ENCODE measurements around the gene LRRTM3.

Gene LRRTM3

DNA sequence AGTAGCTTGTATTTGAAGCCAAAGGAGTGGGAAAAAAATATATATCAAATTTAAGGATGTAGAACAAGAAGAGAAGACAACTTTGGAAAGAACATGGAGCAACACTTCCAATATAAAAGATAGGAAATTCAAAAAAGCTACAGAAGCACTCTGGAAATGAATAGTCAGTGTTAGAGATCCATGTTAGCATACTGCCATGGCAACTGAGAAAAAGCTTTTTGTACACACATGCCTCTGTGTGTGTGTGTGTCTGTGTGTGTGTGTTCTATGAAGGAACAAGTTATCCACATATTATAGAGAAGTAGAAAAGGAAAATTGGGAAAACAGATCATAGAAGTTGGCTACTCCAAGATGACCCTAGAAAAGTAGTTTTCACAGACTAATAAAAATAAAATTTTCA is 96.3 kb downstream of the LRRTM3 start:
- H3K4me3 ChIP-seq (ENCODE audit: low read depth, low read length), result no peak overlapping the region
- no peaks in the 10 kb centered on the region for H3K36me3 ChIP-seq
- H3K27me3 ChIP-seq (ENCODE audit: insufficient read depth, low read depth, severe bottlenecking), result no peaks in the 10 kb centered on the region
- no peak for TF ChIP-seq CTCF (IDR thresholded peaks at IDR 0.05; ENCODE audit: low read depth, low read length)
- H3K9me3 ChIP-seq (ENCODE audit: severe bottlenecking), result no peaks in the 10 kb centered on the region
- DNase-seq, result no peak
- H3K27ac ChIP-seq, result no peak overlapping the region

GRCh38 chr10:67033878-67034277 is 108.0 kb downstream of the LRRTM3 start:
- no peak overlapping the region for H3K27ac ChIP-seq
- no peak for TF ChIP-seq CTCF (IDR thresholded peaks at IDR 0.05; ENCODE audit: low read depth, low read length)
- no peak overlapping the region for H3K4me3 ChIP-seq (ENCODE audit: low read depth, low read length)
- no peaks in the 10 kb centered on the region for H3K27me3 ChIP-seq (ENCODE audit: insufficient read depth, low read depth, severe bottlenecking)
- no peaks in the 10 kb centered on the region for H3K9me3 ChIP-seq (ENCODE audit: severe bottlenecking)
- DNase-seq, result no peak
- no peaks in the 10 kb centered on the region for H3K36me3 ChIP-seq

DNA sequence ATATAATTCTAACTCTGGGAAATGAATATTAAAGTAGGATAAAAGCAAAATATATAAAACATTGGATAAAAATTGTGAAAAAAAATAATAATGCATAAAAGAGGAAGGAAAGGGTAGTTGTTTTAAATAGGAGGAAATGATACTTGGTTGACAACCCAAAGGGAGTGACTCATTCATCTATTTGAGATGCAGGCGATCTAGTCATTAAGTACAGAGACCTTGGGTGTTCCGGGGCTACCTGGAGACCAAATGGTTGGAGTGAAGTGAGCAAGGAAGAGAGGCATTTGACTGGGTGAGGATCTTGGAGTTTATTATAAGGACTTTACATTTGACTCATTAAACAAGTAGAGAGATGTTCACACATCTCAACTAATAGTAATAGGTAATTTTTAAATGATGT is 111.0 kb downstream of the LRRTM3 start:
- Histone ChIP-seq H3K27ac (no peak overlapping the region), H3K36me3 (no peaks in the 10 kb centered on the region), H3K9me3 (ENCODE audit: severe bottlenecking) (no peaks in the 10 kb centered on the region), H3K4me3 (ENCODE audit: low read depth, low read length) (no peak overlapping the region), H3K27me3 (ENCODE audit: insufficient read depth, low read depth, severe bottlenecking) (no peaks in the 10 kb centered on the region)
- DNase-seq, result no peak
- no peak for TF ChIP-seq CTCF (IDR thresholded peaks at IDR 0.05; ENCODE audit: low read depth, low read length)

DNA sequence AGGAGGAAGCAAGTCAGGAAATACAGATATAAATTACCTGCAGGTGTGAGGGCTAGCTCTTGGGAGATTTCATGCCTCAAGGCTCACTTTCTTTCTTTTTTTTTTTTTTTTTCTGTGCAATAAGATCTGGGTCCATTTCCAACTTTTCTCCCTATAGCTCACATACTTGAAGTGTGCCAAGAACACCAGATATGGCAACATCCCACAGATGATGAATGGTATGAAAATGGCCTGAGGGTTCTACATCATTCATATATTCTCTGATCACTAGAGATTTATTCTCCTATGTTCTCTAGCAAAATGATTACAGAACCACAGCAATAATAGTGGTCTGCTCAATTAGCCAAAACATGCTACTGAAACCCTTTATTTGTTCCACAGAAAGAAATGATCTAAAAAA is 117.2 kb downstream of the LRRTM3 start:
- Histone ChIP-seq H3K4me3 (ENCODE audit: low read depth, low read length) (no peak overlapping the region), H3K9me3 (ENCODE audit: severe bottlenecking) (no peaks in the 10 kb centered on the region), H3K27ac (no peak overlapping the region), H3K36me3 (no peaks in the 10 kb centered on the region), H3K27me3 (ENCODE audit: insufficient read depth, low read depth, severe bottlenecking) (no peaks in the 10 kb centered on the region)
- no peak for DNase-seq
- TF ChIP-seq CTCF (IDR thresholded peaks at IDR 0.05; ENCODE audit: low read depth, low read length), result no peak

- no peak for DNase-seq
- H3K4me3 ChIP-seq (ENCODE audit: low read depth, low read length), result no peak overlapping the region
- H3K27me3 ChIP-seq (ENCODE audit: insufficient read depth, low read depth, severe bottlenecking), result no peaks in the 10 kb centered on the region
- H3K36me3 ChIP-seq, result no peaks in the 10 kb centered on the region
- no peak overlapping the region for H3K27ac ChIP-seq
- H3K9me3 ChIP-seq (ENCODE audit: severe bottlenecking), result no peaks in the 10 kb centered on the region
- no peak for TF ChIP-seq CTCF (IDR thresholded peaks at IDR 0.05; ENCODE audit: low read depth, low read length)
These were observed 119.6 kb downstream of the LRRTM3 start for GRCh38 chr10:67045404-67045803.

- no peaks in the 10 kb centered on the region for H3K36me3 ChIP-seq
- no peak for TF ChIP-seq CTCF (IDR thresholded peaks at IDR 0.05; ENCODE audit: low read depth, low read length)
- H3K9me3 ChIP-seq (ENCODE audit: severe bottlenecking), result no peaks in the 10 kb centered on the region
- no peaks in the 10 kb centered on the region for H3K27me3 ChIP-seq (ENCODE audit: insufficient read depth, low read depth, severe bottlenecking)
- DNase-seq, result no peak
- no peak overlapping the region for H3K27ac ChIP-seq
- H3K4me3 ChIP-seq (ENCODE audit: low read depth, low read length), result no peak overlapping the region
These were observed 120.7 kb downstream of the LRRTM3 start for GRCh38 chr10:67046507-67046906.
